Hematopoietic multipotent progenitor cell (in vitro differentiated cells): ENCODE results near the gene TACSTD2. TPM values are rescaled to one million over a fixed set of nuclear protein-coding genes. Genes with fewer than 3 reads are reported as not detected.

Experiments used
- total RNA-seq: library from RNA; depleted of rRNA; stranded (reverse); fragments of >200 nt; gene quantifications from one replicate; pipeline ENCODE4 v1.2.3, GENCODE V29; 2012

The TACSTD2 gene
- total RNA-seq, 1 donor: 0.27 TPM

Other genes with a start within 250 kb of the TACSTD2 start
- 17.5 TPM for gene OMA1, start 30.5 kb downstream of the TACSTD2 start, total RNA-seq
- gene MYSM1, start 122.8 kb upstream of the TACSTD2 start, total RNA-seq: 6.7 TPM
- gene JUN, start 206.8 kb upstream of the TACSTD2 start, total RNA-seq: 1,199 TPM